Choroid plexus epithelial cell (primary cell): ENCODE measurements around the gene CERK.

Experiments
- DNase-seq: peaks from one replicate; pipeline ENCODE4 v3.0.0-alpha.2; 2010; ENCODE audit warnings: low read depth
- H3K4me3 ChIP-seq: 2 replicates; pipeline ENCODE4 v1.5.1; 2011; ENCODE audit warnings: low read depth, mild to moderate bottlenecking, control low read depth, low read length, moderate library complexity
- TF ChIP-seq, protein P1 (sequence below): conservative IDR thresholded peaks from 2 replicates; pipeline ENCODE4 v1.5.1; 2011; ENCODE audit warnings: low read depth, mild to moderate bottlenecking, control low read depth, inconsistent platforms, low read length, moderate library complexity

The CERK gene

DNA sequence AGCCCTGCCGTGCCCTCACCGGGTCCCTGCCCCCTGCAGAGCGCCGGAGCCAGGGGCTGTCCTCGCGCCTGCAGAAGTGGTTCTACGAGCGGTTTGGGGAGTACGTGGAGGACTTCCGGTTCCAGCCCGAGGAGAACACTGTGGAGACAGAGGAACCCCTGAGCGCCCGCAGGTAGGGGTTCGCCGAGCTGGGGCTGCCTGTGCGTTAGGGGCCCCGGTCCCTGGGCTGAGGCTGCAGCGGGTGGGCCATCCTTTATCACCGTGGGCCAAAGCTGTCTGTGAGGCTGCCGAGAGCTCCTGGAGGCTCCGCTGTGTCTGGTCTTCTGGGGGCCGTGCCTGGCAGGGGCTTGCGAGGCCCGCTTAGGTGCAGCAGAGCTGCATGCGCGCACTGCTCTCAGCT lies 75.1 kb downstream of the CERK start:
- no peak for DNase-seq
- no peak overlapping the region for H3K4me3 ChIP-seq
- TF ChIP-seq, protein P1, sequence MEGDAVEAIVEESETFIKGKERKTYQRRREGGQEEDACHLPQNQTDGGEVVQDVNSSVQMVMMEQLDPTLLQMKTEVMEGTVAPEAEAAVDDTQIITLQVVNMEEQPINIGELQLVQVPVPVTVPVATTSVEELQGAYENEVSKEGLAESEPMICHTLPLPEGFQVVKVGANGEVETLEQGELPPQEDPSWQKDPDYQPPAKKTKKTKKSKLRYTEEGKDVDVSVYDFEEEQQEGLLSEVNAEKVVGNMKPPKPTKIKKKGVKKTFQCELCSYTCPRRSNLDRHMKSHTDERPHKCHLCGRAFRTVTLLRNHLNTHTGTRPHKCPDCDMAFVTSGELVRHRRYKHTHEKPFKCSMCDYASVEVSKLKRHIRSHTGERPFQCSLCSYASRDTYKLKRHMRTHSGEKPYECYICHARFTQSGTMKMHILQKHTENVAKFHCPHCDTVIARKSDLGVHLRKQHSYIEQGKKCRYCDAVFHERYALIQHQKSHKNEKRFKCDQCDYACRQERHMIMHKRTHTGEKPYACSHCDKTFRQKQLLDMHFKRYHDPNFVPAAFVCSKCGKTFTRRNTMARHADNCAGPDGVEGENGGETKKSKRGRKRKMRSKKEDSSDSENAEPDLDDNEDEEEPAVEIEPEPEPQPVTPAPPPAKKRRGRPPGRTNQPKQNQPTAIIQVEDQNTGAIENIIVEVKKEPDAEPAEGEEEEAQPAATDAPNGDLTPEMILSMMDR, result no peak

DNA sequence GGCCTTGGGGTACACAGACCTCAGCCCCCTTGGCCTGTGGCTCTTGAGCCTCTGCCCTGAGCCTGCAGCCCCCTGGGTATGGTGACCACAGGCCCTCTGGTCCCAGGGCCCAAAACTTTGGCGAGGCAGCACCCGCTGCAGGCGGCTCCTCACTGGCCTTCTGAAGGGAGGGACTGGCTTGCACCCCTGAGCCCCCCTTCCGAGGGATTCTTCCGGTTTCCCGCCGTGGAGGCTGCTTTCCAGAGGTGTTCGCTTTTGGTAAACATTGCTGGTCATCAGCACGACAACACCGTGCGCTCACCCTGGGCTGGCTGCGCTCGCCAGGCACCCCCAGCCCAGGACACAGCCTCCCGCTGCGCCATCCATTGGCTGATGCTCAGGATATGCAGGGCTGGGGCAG lies 75.8 kb downstream of the CERK start:
- TF ChIP-seq, protein P1, result no peak
- no peak overlapping the region for H3K4me3 ChIP-seq
- DNase-seq, result no peak

DNA sequence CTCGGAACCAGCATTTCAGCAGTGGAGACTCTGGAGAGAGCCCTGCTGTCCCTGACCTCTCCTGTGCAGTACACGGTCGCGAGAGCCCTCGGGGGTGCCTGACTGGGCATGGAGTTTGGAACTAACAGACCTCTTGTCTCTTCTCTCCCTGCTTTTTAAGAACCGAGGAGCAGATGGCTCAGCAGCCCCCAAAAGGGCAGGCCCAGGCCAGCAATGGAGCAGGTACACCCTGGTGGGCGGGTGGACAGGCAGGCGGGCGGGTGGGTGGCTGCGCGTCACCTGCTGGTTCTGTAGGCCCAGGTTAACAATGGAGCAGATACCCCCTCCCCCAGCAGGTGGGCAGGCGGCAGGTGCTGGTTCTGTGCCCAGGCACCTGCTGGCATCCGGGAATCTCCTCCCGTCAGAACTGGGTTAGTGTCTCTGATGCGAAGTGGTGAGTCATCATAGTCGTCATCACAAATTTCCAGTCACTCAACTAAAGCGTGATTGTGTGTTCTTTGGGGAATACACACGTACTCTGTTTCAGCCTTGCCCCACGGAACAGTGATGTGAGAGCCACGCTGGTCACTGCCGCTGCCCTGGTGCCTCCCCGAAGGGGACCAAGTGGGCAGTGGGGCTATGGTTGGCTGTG lies 76.7 kb downstream of the CERK start:
- TF ChIP-seq, protein P1, result no peak
- no peak overlapping the region for H3K4me3 ChIP-seq
- peak; percentile 61 for DNase-seq

DNA sequence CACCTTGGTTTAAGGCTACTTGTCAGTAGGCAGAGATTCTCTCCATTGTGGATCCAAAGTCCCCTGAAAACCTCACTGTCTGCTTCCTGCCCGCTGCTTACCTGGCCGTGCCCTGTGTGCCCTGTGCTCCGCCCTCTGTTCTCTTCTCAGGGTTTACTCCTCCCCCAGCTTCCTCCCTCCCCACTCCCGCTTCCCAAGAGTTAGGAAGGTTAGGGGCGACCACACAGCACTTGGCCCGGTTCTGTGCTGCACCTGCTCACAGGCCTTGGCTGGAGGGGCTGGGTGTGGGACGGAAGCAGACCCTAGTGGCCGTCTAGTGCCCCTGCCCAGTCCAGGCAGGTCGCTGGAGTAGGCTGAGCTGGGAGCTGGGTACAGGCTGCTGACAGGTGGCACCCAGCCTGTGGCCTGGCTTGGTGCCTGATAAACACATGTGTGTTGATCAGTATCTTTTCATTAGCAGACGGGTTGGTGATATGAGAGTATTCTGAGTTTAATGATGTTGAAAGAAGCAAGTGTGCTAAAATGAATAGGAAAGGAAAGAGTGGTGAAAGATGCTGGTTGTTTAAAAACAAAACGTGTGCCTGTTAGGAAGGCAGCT lies 77.3 kb downstream of the CERK start:
- no peak overlapping the region for H3K4me3 ChIP-seq
- no peak for DNase-seq
- TF ChIP-seq, protein P1, result no peak

DNA sequence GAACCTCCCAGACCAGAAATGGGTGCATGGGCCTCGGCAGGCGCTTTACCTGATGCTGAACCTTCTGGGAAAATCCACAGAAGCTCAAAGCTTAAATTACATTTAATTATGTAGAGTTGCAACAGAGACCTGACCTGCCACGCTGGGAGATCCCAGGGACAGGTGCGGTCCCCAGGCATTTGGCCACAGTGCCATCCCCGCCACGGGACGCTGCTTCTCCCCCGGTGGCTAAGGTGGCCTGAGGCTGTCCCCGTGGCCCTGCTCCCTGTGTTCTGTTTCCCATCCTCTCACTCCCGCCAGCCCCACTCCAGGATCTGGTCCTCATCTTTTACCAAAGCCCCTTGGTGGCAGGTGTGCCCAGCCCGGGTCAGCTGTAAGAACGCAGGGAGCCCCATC lies 78.3 kb downstream of the CERK start:
- no peak for DNase-seq
- TF ChIP-seq, protein P1, result no peak
- no peak overlapping the region for H3K4me3 ChIP-seq

DNA sequence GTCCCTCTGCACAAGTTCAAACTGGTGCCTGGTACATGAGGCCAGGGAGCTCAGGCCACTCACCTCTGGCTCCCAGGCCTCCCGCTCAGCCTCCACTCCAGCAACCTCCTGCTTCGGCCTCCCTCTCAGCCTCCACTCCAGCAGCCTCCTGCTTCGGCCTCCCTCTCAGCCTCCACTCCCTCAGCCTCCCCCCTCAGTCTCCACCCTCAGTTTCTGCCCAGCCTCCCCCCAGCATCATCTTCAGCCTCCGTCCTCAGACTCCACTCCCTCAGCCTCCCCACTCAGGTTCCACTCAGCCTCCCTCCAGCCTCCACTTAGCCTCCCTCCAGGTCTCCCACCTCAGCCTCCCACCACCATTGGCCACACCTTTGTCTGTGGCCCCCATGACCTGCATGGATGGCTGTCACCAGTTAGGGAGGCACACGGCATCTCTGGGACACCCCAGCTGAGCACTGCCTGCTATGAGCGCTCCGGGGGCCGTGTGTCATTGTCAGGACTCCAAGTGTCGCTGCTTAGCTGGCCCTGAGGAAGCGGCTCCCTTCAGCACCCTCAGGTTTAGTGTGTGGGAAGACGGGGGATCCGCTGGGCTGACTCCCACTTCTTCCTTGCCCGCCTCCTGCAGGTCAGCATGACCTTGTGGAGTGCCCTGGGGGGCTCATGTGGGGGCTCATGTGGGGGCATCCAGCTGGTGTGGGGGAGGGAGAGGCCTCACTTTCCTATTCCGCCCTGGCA lies 78.8 kb downstream of the CERK start:
- H3K4me3 ChIP-seq, result no peak overlapping the region
- TF ChIP-seq, protein P1, result no peak
- no peak for DNase-seq
